SK-N-SH (cell line): ENCODE measurements around the gene CAPNS1.

Experiments used
- CTCF ChIP-seq: fragments of 200-600 bp; sonication (generic); IDR thresholded peaks from 2 replicates; pipeline ENCODE4 v1.6.1; 2017; ENCODE audit warnings: antibody characterized with exemption, mild to moderate bottlenecking, moderate library complexity
- MXI1 ChIP-seq: IDR thresholded peaks from 2 replicates; pipeline ENCODE4 v1.6.1; 2012; ENCODE audit warnings: mild to moderate bottlenecking, low read depth, low read length, improper control_type of control experiment
- NRF1 ChIP-seq: IDR thresholded peaks from 2 replicates; pipeline ENCODE4 v1.6.1; 2012; ENCODE audit warnings: low read depth, mild to moderate bottlenecking, low read length
- POLR2AphosphoS5 ChIP-seq: IDR thresholded peaks from 2 replicates; pipeline ENCODE4 v1.6.1; 2012; ENCODE audit warnings: low read depth, low read length
- RAD21 ChIP-seq: IDR thresholded peaks from 2 replicates; pipeline ENCODE4 v1.6.1; 2012; ENCODE audit warnings: mild to moderate bottlenecking, low read length
- RFX5 ChIP-seq: IDR thresholded peaks from 2 replicates; pipeline ENCODE4 v1.6.1; 2012; ENCODE audit warnings: mild to moderate bottlenecking, improper control_type of control experiment, low read length
- SIN3A ChIP-seq: IDR thresholded peaks from 2 replicates; pipeline ENCODE4 v1.6.1; 2012; ENCODE audit warnings: low read depth, mild to moderate bottlenecking, low read length, moderate library complexity, borderline replicate concordance
- TAF1 ChIP-seq: IDR thresholded peaks from 2 replicates; pipeline ENCODE4 v1.6.1; 2012; ENCODE audit warnings: low read depth, mild to moderate bottlenecking, low read length, moderate library complexity, borderline replicate concordance
- TCF12 ChIP-seq: IDR thresholded peaks from 2 replicates; pipeline ENCODE4 v1.4.0; 2012
- YY1 ChIP-seq: IDR thresholded peaks from 2 replicates; pipeline ENCODE4 v1.4.0; 2012; ENCODE audit warnings: low read depth, mild to moderate bottlenecking

- TF ChIP-seq POLR2AphosphoS5 (no peak), SIN3A (no peak), CTCF (no peak), TAF1 (no peak), YY1 (no peak), MXI1 (no peak), RAD21 (no peak), RFX5 (no peak), NRF1 (no peak), TCF12 (no peak)
These were observed 36.7 kb upstream of the CAPNS1 start for GRCh38 chr19:36103040-36103626.
